HL-60/S4 treated with retinoic acid at 250 ng/mL for 4 days and 3 days (cell line): ENCODE data around the gene MALT1.

Experiments used
- in situ Hi-C: fragments of 300-500 bp; cut with MboI; formaldehyde crosslinking; loops from 2 replicates; pipeline ENCODE4 v1.7.0; 2022; ENCODE audit warnings: low sequenced_read_pairs

The MALT1 gene

DNA sequence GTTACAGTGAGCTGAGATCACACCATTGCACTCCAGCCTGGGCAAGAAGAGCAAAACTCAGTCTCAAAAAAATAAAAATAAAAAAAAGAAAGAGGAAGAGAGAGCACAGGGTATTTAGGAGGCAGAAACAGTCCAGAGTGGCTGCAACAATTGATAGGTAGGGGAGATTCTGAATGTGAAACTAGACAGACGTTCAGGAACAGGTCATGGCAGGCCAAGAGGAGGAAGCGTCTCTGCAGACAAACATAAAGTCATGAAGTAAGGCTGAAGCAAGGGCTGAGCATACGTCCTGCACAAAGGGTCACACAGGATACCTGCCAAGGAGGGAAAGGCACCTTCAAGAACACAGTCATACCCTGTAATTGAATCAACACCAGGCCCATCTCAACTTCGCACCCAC lies 129.3 kb downstream of the MALT1 start:
- in situ Hi-C loops: no loop called here

- in situ Hi-C loops: no loop called here
These were observed 131.7 kb downstream of the MALT1 start for GRCh38 chr18:58802959-58803358.

DNA sequence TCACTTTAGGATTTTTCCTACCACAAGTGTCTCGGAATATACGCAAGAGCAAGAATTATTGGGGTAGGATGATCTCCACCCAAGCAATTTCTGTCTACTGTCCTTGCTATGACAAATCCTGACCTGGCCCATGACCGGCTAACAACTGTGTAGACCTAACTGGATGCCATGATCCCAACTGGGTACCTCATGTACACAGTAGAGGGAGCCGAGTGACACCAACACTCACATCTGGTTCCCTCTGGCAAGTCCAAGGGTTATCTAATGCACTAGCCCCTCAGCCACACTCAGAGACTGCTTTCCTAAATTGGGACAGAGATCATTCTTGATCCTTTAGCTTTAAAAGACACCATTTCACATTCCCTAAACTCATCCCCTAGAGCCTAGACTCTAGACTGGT lies 132.7 kb downstream of the MALT1 start:
- in situ Hi-C loops: no loop called here
